ENCODE measurements around the gene MYCN.

GRCh38 chr2:15897431-15898098 lies 42.8 kb upstream of the MYCN start:
- no peak for TF ChIP-seq POLR2A (IDR thresholded peaks at IDR 0.05; ENCODE audit: low read depth, low read length)
- TF ChIP-seq CTCF (IDR thresholded peaks at IDR 0.05; ENCODE audit: extremely low read depth in 1 of 2, insufficient read depth in 1 of 2, low read depth in 1 of 2, low read length in 2 of 2) = no peak
- TF ChIP-seq EZH2 (IDR thresholded peaks at IDR 0.05; ENCODE audit: borderline replicate concordance, low read depth, low read length, severe bottlenecking) = no peak
- no peak for TF ChIP-seq MAX (IDR thresholded peaks at IDR 0.05; ENCODE audit: insufficient read depth, insufficient read length)
- TF ChIP-seq POLR2AphosphoS5 (IDR thresholded peaks at IDR 0.05; ENCODE audit: insufficient read depth, low read depth, low read length) = no peak
- no peak for TF ChIP-seq MYC (IDR thresholded peaks at IDR 0.05; ENCODE audit: low read depth, low read length)
- no peak for TF ChIP-seq JUN (IDR thresholded peaks at IDR 0.05; ENCODE audit: borderline replicate concordance, insufficient read depth, insufficient read length, low read depth)

All from endothelial cell of umbilical vein (primary cell).